ENCODE data around the gene CNN2. TPM values are rescaled to one million over a fixed set of nuclear protein-coding genes. Genes with fewer than 3 reads are reported as not detected.
A peak's percentile ranks its signal among the peaks of the same experiment; 100 is the strongest.

Gene CNN2
- total RNA-seq, 2 experiments from 2014 or later = 104 TPM

GRCh38 chr19:1070931-1071791, 44.8 kb downstream of the CNN2 start:
- peaks cover 35% of the 10 kb centered on the region for H3K36me3 Mint-ChIP-seq (ENCODE audit: low read depth)

GRCh38 chr19:1072371-1073015, 46.1 kb downstream of the CNN2 start:
- Mint-ChIP-seq H3K27ac (peak overlapping the region; percentile 79), H3K4me1 (ENCODE audit: low read depth) (peaks cover 63% of the 10 kb centered on the region), H3K9me3 (no peaks in the 10 kb centered on the region), H3K27me3 (ENCODE audit: low read depth) (no peaks in the 10 kb centered on the region), H3K36me3 (ENCODE audit: low read depth) (peaks cover 41% of the 10 kb centered on the region), H3K4me3 (no peak overlapping the region)
- no peak for DNase-seq
- intact Hi-C loops (cut with micrococcal nuclease) = no loop called here
- CTCF ChIA-PET = interaction anchor here (0.9 to 1.0 kb wide), 2 partner anchors 15 to 149 kb away, joined by 3 read pairs; no protein-coding TSS in a partner anchor

More at GRCh38 chr19:1070931-1071791, 44.8 kb downstream of the CNN2 start:
- no peaks in the 10 kb centered on the region for H3K27me3 Mint-ChIP-seq (ENCODE audit: low read depth)
- H3K4me1 Mint-ChIP-seq (ENCODE audit: low read depth) = peaks cover 57% of the 10 kb centered on the region
- intact Hi-C loops (cut with micrococcal nuclease) = no loop called here
- H3K27ac Mint-ChIP-seq = peak overlapping the region; percentile 79
- DNase-seq = no peak
- H3K9me3 Mint-ChIP-seq = no peaks in the 10 kb centered on the region
- CTCF ChIA-PET = interaction anchor here (0.5 kb wide), 1 partner anchor 25 kb away, joined by 3 read pairs; no protein-coding TSS in a partner anchor
- H3K4me3 Mint-ChIP-seq = peak overlapping the region; percentile 54

GRCh38 chr19:1073063-1073955, 46.9 kb downstream of the CNN2 start:
- H3K9me3 Mint-ChIP-seq = no peaks in the 10 kb centered on the region
- CTCF ChIA-PET = interaction anchor here (0.9 kb wide), 1 partner anchor 150 kb away, joined by 3 read pairs; no protein-coding TSS in a partner anchor
- H3K27ac Mint-ChIP-seq = peak overlapping the region; percentile 18
- intact Hi-C loops (cut with micrococcal nuclease) = no loop called here
- peaks cover 49% of the 10 kb centered on the region for H3K36me3 Mint-ChIP-seq (ENCODE audit: low read depth)
- no peak for DNase-seq
- H3K4me1 Mint-ChIP-seq (ENCODE audit: low read depth) = peaks cover 70% of the 10 kb centered on the region
- no peaks in the 10 kb centered on the region for H3K27me3 Mint-ChIP-seq (ENCODE audit: low read depth)
- peak overlapping the region; percentile 49 for H3K4me3 Mint-ChIP-seq

GRCh38 chr19:1073956-1074517, 47.6 kb downstream of the CNN2 start:
- Mint-ChIP-seq H3K27me3 (ENCODE audit: low read depth) (no peaks in the 10 kb centered on the region), H3K27ac (no peak overlapping the region), H3K9me3 (no peaks in the 10 kb centered on the region), H3K4me1 (ENCODE audit: low read depth) (peaks cover 67% of the 10 kb centered on the region), H3K36me3 (ENCODE audit: low read depth) (peaks cover 47% of the 10 kb centered on the region), H3K4me3 (peak overlapping the region; percentile 49)
- intact Hi-C loops (cut with micrococcal nuclease) = no loop called here
- CTCF ChIA-PET = interaction anchor here (0.6 to 3.6 kb wide), 5 partner anchors 9 to 194 kb away, joined by 3 to 24 read pairs (median 4); no protein-coding TSS in a partner anchor
- DNase-seq = no peak

- DNase-seq = peak; percentile 93
- Mint-ChIP-seq H3K4me3 (peak overlapping the region; percentile 59), H3K27me3 (ENCODE audit: low read depth) (no peaks in the 10 kb centered on the region), H3K4me1 (ENCODE audit: low read depth) (peaks cover 66% of the 10 kb centered on the region), H3K27ac (peak overlapping the region; percentile 75), H3K36me3 (ENCODE audit: low read depth) (peaks cover 48% of the 10 kb centered on the region), H3K9me3 (no peaks in the 10 kb centered on the region)
- CTCF ChIA-PET = interaction anchor here (0.6 to 3.6 kb wide), 5 partner anchors 10 to 193 kb away, joined by 3 to 24 read pairs (median 4); no protein-coding TSS in a partner anchor
- intact Hi-C loops (cut with micrococcal nuclease) = loop anchor here (5.0 kb wide), 1 partner anchor 167 kb away; no protein-coding TSS in a partner anchor
Observed at GRCh38 chr19:1074544-1075283, 48.3 kb downstream of the CNN2 start.

GRCh38 chr19:1076046-1076386, 49.6 kb downstream of the CNN2 start:
- no peak for DNase-seq
- Mint-ChIP-seq H3K36me3 (ENCODE audit: low read depth) (peaks cover 58% of the 10 kb centered on the region), H3K9me3 (no peaks in the 10 kb centered on the region), H3K4me3 (peak overlapping the region; percentile 59), H3K27ac (peak overlapping the region; percentile 75), H3K4me1 (ENCODE audit: low read depth) (peaks cover 69% of the 10 kb centered on the region), H3K27me3 (ENCODE audit: low read depth) (no peaks in the 10 kb centered on the region)
- CTCF ChIA-PET = interaction anchor here (0.8 to 3.6 kb wide), 6 partner anchors 9 to 119 kb away, joined by 3 to 24 read pairs (median 4); partner anchors contain the start of gene ARHGAP45
- intact Hi-C loops (cut with micrococcal nuclease) = loop anchor here (2.0 to 5.0 kb wide), 3 partner anchors 37 to 169 kb away; no protein-coding TSS in a partner anchor

GRCh38 chr19:1076951-1077350, 50.5 kb downstream of the CNN2 start:
- peak; percentile 96 for DNase-seq
- peak overlapping the region; percentile 88 for H3K27ac Mint-ChIP-seq
- peaks cover 72% of the 10 kb centered on the region for H3K4me1 Mint-ChIP-seq (ENCODE audit: low read depth)
- intact Hi-C loops (cut with micrococcal nuclease) = loop anchor here (1.0 to 5.0 kb wide), 8 partner anchors 8 to 170 kb away; partner anchors contain the start of genes POLR2E, RNU6-2 and TMEM259
- CTCF ChIA-PET = interaction anchor here (0.6 to 3.6 kb wide), 4 partner anchors 10 to 118 kb away, joined by 4 to 24 read pairs (median 6); partner anchors contain the start of gene ARHGAP45
- peak overlapping the region; percentile 64 for H3K4me3 Mint-ChIP-seq
- no peaks in the 10 kb centered on the region for H3K27me3 Mint-ChIP-seq (ENCODE audit: low read depth)
- H3K9me3 Mint-ChIP-seq = no peaks in the 10 kb centered on the region
- H3K36me3 Mint-ChIP-seq (ENCODE audit: low read depth) = peaks cover 58% of the 10 kb centered on the region

GRCh38 chr19:1079566-1080111, 53.2 kb downstream of the CNN2 start:
- Mint-ChIP-seq H3K4me1 (ENCODE audit: low read depth) (peaks cover 60% of the 10 kb centered on the region), H3K9me3 (no peaks in the 10 kb centered on the region), H3K36me3 (ENCODE audit: low read depth) (peaks cover 55% of the 10 kb centered on the region), H3K4me3 (peak overlapping the region; percentile 9), H3K27ac (peak overlapping the region; percentile 65), H3K27me3 (ENCODE audit: low read depth) (no peaks in the 10 kb centered on the region)
- intact Hi-C loops (cut with micrococcal nuclease) = loop anchor here (5.0 kb wide), 1 partner anchor 172 kb away; no protein-coding TSS in a partner anchor
- CTCF ChIA-PET = interaction anchor here (0.6 kb wide), 1 partner anchor 114 kb away, joined by 3 read pairs; no protein-coding TSS in a partner anchor
- peak; percentile 94 for DNase-seq

GRCh38 chr19:1080360-1081161, 54.2 kb downstream of the CNN2 start:
- Mint-ChIP-seq H3K27ac (peak overlapping the region; percentile 53), H3K36me3 (ENCODE audit: low read depth) (peaks cover 57% of the 10 kb centered on the region), H3K9me3 (no peaks in the 10 kb centered on the region), H3K27me3 (ENCODE audit: low read depth) (no peaks in the 10 kb centered on the region), H3K4me1 (ENCODE audit: low read depth) (peaks cover 60% of the 10 kb centered on the region), H3K4me3 (no peak overlapping the region)
- CTCF ChIA-PET = interaction anchor here (0.6 to 1.1 kb wide), 3 partner anchors 13 to 382 kb away, joined by 3 read pairs; partner anchors contain the start of gene ARHGAP45
- intact Hi-C loops (cut with micrococcal nuclease) = no loop called here
- DNase-seq = no peak

Measured in activated naive CD4-positive, alpha-beta T cell treated with anti-CD3 and anti-CD28 coated beads for 36 hours (primary cell).